ENCODE measurements around the gene VPS11. TPM values are rescaled to one million over a fixed set of nuclear protein-coding genes. Genes with fewer than 3 reads are reported as not detected.

The VPS11 gene
- total and polyA plus RNA-seq, 8 donors = 14.2 to 47.4 (median 17.2) TPM

GRCh38 chr11:119025978-119026766 is 41.4 kb upstream of the VPS11 start:
- DNase-seq = peak in 1 of 6 donors; percentile 8
- 77 to 82% methylated on average over 16 of the region's 16 CpGs for WGBS, 2 donors
- TF ChIP-seq CTCF (IDR thresholded peaks at IDR 0.05) = no peak
- no peak for ATAC-seq
- FAIRE-seq = no peak
- H3K4me3 ChIP-seq = peak overlapping the region in 1 of 4 donors; percentile 62
- H3K27ac ChIP-seq = peak overlapping the region in 3 of 4 donors; percentile 32 to 55 (median 34)
- H3K4me1 ChIP-seq = peaks cover 11 to 30% (median 17%) of the 10 kb centered on the region in 3 donors
- intact Hi-C loops (cut with DNase I) = no loop called here
- H3K36me3 ChIP-seq = peaks cover 0 to 16% (median 14%) of the 10 kb centered on the region in 3 donors
- H3K9me3 ChIP-seq = no peaks in the 10 kb centered on the region
- H3K27me3 ChIP-seq = no peaks in the 10 kb centered on the region

GRCh38 chr11:119026970-119027369 is 40.6 kb upstream of the VPS11 start:
- 55 to 57% methylated on average over 2 of the region's 2 CpGs for WGBS, 2 donors
- Histone ChIP-seq H3K27me3 (no peaks in the 10 kb centered on the region), H3K27ac (peak overlapping the region in 1 of 4 donors; percentile 55), H3K4me1 (peaks cover 4 to 30% (median 17%) of the 10 kb centered on the region in 3 donors), H3K9me3 (no peaks in the 10 kb centered on the region), H3K36me3 (peaks cover 0 to 16% (median 14%) of the 10 kb centered on the region in 3 donors), H3K4me3 (peak overlapping the region in 2 of 4 donors; percentile 62 to 76)
- ATAC-seq = no peak
- TF ChIP-seq CTCF (IDR thresholded peaks at IDR 0.05) = no peak
- intact Hi-C loops (cut with DNase I) = no loop called here
- DNase-seq = peak in 2 of 6 donors; percentile 13 to 21
- FAIRE-seq = no peak

DNA sequence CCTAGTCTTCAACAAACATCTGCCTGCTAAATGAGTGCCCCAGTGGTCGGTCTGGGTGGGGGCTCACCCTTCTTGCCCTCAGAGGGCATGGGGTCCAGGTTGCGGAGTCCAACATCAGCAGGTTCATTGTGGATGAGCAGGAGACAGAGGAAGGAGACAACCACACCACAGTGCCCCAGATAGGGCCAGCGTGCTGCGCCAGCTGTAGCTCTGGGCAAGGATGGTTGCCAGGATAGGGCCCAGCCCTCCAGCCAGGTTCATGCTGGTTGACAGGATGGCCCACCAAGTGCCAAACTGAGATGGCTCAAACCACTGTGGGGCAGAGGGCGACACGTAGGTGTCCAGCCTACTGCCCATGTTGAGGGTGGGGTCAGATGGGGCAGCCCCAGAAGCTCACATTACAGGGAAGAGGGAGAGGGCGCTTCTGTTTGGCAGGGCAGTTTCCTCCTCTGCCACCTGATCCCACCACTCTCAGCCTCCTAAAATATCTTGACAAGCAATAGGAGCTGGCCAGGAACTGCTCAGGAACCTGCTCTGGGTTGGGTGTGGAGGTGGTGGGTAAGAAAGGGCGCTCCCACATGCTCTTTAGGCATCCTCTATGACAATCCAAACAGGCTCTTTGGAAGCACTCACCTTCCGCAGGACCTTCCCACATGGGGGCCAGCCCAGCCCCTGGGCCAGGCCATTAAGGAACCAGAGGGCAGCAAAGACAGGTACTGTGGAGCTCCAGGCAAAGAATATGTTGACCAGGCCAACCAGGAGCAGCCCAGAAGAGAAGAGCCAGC is 39.9 kb upstream of the VPS11 start:
- H3K9me3 ChIP-seq = no peaks in the 10 kb centered on the region
- peaks cover 0 to 16% (median 14%) of the 10 kb centered on the region in 3 donors for H3K36me3 ChIP-seq
- FAIRE-seq (no peak), ATAC-seq (no peak), DNase-seq (peak in 1 of 6 donors; percentile 58)
- peak overlapping the region in 3 of 4 donors; percentile 13 to 76 (median 62) for H3K4me3 ChIP-seq
- TF ChIP-seq CTCF (IDR thresholded peaks at IDR 0.05) = no peak
- no peaks in the 10 kb centered on the region for H3K27me3 ChIP-seq
- 72 to 88% methylated on average over 9 of the region's 9 CpGs for WGBS, 2 donors
- intact Hi-C loops (cut with DNase I) = no loop called here
- peaks cover 4 to 30% (median 17%) of the 10 kb centered on the region in 3 donors for H3K4me1 ChIP-seq
- peak overlapping the region in 2 of 4 donors; percentile 86 to 87 for H3K27ac ChIP-seq

DNA sequence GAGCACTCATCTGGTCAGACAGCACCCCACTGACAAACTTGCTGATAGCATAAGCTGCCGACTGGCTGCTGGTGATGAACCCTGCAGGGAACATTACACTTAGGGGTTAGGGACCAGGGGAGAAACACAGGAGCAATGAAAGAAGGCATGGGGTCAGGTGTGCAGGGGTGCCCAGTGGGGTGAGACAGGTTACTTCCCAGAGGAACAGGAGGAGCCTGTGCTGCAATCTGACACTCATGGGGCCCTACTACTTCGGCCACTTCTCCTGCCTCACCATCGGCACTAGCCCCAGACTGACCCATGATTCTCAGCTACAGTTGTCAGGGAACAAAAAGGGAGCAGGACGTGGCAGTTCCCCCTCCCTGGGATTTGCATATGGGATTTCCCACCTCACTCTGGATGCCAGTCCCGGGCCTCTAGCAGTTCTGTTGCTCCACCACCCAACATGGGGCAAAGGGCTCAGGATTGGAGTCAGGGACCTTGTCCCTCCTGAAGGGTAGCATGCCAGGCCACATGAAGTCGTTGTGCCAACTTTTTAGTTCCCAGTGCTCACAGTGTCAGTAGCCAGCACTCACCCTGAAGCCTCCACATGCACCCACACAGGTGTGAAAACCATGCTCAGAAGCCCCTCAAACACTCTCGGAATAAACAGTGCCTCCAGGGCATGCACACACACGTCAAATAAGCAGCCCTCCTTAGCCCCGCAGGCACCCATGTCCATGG is 39.1 kb upstream of the VPS11 start:
- no peak for TF ChIP-seq CTCF (IDR thresholded peaks at IDR 0.05)
- no peak for ATAC-seq
- peak overlapping the region in 3 of 4 donors; percentile 13 to 76 (median 62) for H3K4me3 ChIP-seq

More for the DNA sequence above, 39.1 kb upstream of the VPS11 start:
- Histone ChIP-seq H3K27me3 (no peaks in the 10 kb centered on the region), H3K27ac (peak overlapping the region; percentile 77 to 87 (median 86)), H3K9me3 (no peaks in the 10 kb centered on the region), H3K36me3 (peaks cover 0 to 14% (median 12%) of the 10 kb centered on the region in 3 donors), H3K4me1 (peaks cover 4 to 27% (median 17%) of the 10 kb centered on the region in 3 donors)
- WGBS, 2 donors = 21 to 22% methylated on average over 9 of the region's 9 CpGs
- no peak for FAIRE-seq
- intact Hi-C loops (cut with DNase I) = no loop called here
- DNase-seq = peak in 2 of 6 donors; percentile 27 to 49

Measured in pancreas (tissue), 10 donors.